Erythroblast (primary cell): ENCODE measurements around the gene USE1.

Experiments used
- GATA1 ChIP-seq: IDR thresholded peaks from 2 replicates; pipeline ENCODE4 v1.6.1; 2011; ENCODE audit warnings: low read depth, mild to moderate bottlenecking, control low read depth, low read length, moderate library complexity
- POLR2A ChIP-seq: IDR thresholded peaks from 2 replicates; pipeline ENCODE4 v1.6.1; 2011; ENCODE audit warnings: mild to moderate bottlenecking, low read length

DNA sequence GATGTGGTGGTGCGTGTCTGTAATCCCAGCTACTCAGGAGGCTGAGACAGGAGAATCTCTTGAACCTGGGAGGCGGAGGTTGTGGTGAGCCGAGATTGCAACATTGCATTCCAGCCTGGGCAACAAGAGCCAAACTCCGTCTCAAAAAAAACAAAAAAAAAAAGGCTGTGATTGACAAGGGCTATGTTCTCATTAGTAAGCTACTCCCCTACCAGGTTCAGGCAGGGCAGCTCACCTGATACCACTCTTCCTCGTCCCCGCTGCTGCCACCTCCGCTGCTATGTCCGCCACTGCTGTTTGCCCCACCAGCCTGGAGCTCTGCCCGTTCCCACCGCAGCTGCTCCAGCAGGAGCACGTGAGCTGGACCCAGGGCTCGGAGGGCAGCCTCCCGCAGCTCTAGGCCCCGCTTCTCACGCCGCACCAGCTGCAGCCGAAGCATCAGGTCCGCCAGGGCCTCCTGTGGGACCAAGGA is 40.0 kb downstream of the USE1 start:
- no peak for TF ChIP-seq POLR2A
- TF ChIP-seq GATA1: no peak
